ENCODE data around the gene ARIH2.
A peak's percentile ranks its signal among the peaks of the same experiment; 100 is the strongest.

The ARIH2 gene

DNA sequence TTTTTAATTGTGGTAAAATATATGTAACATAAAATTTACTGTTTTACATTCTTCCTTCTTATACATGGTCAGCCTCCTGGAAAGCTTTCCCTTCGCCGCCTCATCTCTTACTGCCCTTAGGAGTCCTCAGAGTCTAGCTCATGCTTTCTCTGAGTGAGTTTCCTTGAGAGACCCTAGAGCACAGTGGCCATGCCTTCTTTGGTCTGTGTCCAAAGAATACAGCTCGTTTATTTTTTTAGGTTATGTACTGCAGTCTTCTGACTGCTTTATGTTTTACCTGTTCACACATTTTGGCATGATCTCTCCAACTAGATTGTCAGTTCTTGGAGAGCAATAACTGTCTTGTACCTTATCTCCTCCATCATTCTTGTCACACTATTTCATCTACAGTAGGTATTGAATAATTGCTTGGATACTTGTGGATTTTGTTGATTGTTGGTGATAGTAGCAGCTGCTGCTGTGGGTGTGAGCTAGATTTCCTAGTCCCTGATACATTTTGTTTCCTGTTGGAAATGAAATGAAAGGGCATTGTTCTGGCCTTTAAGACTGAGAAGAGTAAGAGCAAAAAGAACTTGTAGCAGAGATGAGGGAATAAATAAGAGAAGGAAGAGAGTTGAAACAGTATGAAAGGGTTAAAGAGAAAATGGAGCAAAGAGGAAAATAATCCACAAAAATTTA, 10.9 kb downstream of the ARIH2 start:
- DNase-seq (ENCODE audit: low read depth) = no peak

- no peak for DNase-seq (ENCODE audit: low read depth)
Observed at GRCh38 chr3:48930590-48930989, 11.9 kb downstream of the ARIH2 start.

- DNase-seq (ENCODE audit: low read depth) = no peak
Observed at GRCh38 chr3:48931944-48932580, 13.4 kb downstream of the ARIH2 start.

GRCh38 chr3:48934333-48934991, 15.8 kb downstream of the ARIH2 start:
- DNase-seq (ENCODE audit: low read depth) = no peak

GRCh38 chr3:48935530-48935929, 16.9 kb downstream of the ARIH2 start:
- no peak for DNase-seq (ENCODE audit: low read depth)

- no peak for DNase-seq (ENCODE audit: low read depth)
Observed at GRCh38 chr3:48938156-48938555, 19.5 kb downstream of the ARIH2 start.

GRCh38 chr3:48938689-48939088, 20.0 kb downstream of the ARIH2 start:
- DNase-seq (ENCODE audit: low read depth) = no peak

DNA sequence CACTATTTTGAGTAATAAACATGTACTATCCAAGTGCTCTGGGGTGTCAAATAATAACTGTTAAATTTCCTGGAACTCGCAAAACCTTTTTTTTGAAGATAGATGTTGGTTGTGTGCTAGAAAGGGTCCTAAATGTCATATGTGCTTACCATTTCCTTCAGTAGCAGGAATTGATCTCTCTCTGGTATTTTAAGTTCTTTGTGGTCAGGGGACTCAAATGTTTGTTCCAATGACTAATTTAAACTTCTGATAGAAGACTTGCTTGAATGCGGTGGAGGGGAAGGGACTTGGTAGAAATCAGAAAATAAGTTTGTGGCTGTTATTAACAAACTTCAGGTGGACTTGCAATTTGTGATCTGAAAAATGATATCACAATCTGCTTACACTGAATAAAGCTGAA, 26.8 kb downstream of the ARIH2 start:
- DNase-seq (ENCODE audit: low read depth) = no peak

DNA sequence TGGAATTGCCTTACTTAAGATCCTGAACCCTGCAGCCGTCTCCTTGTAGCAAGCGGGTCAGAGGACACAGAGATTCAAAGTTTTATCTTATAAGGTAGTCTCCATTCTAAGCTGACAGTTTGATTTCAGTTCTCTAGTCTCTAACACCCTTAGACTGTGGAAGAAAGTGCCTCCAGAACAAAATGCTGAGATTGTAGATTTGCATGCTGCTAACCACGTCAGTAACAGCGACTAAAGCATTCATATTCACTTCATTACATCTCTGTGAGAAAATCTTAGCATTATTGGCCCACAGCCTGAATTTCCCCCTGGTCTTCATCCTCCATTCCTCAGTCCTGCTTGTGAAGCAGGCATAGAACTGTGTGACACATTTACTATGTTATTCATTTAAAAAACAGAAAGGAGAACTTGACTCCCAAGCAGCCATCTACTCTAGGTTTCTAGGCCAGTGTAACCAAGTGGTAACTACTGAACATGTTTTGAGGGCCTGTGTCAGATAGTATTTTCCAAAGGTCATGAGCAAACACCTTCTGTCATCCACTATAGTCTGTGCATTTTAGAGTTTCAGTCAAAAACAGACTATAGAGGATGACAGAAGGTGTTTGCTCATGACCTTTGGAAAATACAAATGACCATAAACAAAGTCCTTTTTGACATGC, 27.4 kb downstream of the ARIH2 start:
- no peak for DNase-seq (ENCODE audit: low read depth)

DNA sequence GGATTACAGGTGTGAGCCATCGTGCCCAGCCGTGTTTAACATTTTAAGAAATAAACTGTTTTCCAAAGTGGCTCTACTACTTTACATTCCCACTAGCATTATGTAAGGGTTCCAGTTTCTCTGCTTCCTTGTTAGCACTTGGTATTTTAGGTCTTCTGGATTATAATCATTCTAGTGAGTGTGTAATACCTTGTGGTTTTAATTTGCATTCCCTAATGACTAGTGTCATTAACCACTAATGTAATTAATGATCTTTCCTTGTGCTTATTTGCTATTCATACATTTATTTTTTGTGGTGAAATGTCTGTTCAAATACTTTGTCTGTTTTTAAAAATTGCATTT, 30.7 kb downstream of the ARIH2 start:
- DNase-seq (ENCODE audit: low read depth) = no peak

GRCh38 chr3:48950051-48950450, 31.4 kb downstream of the ARIH2 start:
- DNase-seq (ENCODE audit: low read depth) = no peak

DNA sequence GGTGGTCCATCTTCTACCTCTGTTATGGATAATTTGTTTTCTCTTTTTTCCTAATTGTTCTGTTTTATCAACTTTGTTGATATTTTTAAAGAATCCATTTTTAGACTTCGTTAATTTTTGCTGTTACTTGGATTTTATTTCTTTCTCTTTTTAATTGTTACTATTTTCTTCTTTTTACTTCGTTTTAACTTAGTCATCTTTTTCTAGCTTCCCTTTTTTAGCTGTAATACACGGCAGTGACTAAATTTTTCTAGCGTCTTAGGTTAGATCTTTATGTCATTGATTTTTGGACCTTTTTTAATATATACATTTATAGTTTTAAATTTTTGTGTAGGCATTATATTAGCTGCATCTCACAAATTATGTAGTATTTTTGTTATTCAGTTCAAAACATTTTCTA, 33.1 kb downstream of the ARIH2 start:
- DNase-seq (ENCODE audit: low read depth) = no peak

GRCh38 chr3:48952510-48953118, 34.0 kb downstream of the ARIH2 start:
- peak; percentile 13 for DNase-seq (ENCODE audit: low read depth)

GRCh38 chr3:48957006-48957705, 38.5 kb downstream of the ARIH2 start:
- DNase-seq (ENCODE audit: low read depth) = no peak

- DNase-seq (ENCODE audit: low read depth) = no peak
Observed at GRCh38 chr3:48960841-48961413, 42.3 kb downstream of the ARIH2 start.

DNA sequence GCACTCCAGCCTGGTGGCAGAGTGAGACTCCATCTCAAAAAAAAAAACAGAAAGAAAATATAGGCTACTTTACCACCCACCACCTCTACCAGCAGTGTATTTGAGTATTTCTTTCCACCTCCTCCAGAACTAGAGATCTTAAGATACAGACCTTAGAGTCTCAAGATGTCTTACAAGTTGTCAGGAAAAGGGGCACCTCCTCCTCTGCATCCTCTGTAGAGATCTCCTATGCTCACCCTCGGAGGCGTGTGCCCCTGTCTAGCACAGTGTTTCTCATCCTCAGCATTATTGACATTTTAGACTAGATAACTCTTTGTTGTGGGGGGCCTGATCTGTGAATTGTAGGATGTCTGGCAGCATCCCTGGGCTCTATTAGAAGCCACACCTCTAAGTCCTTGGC, 43.7 kb downstream of the ARIH2 start:
- DNase-seq (ENCODE audit: low read depth) = no peak

- DNase-seq (ENCODE audit: low read depth) = no peak
Observed at GRCh38 chr3:48962939-48963338, 44.3 kb downstream of the ARIH2 start.

DNA sequence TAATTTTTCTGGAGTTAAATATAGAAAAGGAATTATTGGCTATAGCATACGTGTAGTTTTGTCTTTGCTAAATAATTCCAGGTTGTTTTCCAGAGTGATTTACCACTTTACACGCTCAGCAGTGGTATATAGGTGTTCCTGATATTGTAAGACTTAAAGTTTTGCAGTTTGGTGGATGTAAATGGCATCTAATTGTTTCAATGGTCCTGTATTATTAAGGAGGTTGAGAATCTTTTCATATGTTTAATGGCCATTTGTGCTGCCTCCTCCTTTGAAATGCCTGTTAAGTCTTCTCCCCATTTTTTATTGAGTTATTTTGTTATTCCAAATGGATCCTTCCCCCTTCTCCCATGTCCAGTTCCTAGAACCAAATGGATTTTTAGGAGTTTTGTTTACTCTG, 44.9 kb downstream of the ARIH2 start:
- no peak for DNase-seq (ENCODE audit: low read depth)

DNA sequence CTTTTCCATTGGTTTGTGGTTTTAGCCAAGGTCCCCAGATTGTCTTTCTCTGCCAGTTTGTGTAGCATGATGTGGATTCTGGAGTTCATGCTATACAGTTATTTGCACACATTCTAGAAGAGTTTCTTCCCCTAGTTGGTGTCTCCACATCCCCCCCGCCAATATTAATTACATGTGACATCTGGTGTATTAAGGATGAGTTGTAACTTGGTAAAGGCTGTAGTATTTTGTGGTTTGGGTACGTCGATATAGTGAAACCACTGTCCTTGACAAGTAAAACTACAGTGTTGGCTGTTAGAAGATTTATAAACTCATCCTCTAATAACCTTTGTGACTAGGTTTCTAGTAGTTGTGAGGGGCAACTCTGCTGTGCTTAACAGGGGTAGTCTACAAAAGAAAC, 47.7 kb downstream of the ARIH2 start:
- DNase-seq (ENCODE audit: low read depth) = no peak

DNA sequence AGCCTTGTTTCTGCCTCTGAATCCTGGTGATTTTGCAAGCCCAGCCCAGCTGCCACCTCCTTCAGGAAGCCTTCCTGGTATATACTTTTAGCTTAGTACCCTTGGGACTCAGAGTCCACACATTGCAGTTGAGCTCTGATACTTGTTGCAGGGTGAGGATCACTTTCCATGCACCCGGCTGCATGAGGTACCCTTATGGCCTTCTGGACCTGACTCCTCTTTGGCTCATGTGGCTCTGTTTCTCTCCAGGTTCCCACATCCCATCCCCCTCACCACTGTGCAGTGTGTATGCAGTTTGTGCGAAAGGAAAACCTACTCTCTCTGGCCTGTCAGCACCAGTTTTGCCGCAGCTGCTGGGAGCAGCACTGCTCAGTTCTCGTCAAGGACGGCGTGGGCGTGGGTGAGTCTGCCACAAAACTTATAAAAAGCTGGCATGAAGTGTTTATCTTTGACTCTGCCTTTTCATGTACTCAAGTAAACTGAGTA, 48.3 kb downstream of the ARIH2 start:
- no peak for DNase-seq (ENCODE audit: low read depth)

DNA sequence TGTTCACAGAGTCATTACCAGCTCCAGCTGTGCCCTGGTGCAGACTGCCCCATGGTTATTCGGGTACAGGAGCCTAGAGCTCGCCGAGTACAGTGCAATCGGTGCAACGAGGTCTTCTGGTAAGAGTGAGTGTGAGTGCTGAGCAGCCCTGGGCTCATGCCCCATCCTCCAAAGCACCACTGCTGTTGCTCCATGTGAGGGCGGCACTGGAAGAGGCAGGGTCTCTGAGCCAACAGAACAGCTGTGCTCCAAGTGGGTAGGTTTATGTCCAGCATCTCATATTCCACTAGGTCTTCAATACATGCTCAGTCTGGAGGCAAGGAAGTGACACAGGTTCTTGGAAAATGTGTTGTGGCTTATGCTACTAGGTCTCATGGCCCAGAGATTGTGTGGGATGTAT, 51.9 kb downstream of the ARIH2 start:
- no peak for DNase-seq (ENCODE audit: low read depth)
